HG03095 (cell line): ENCODE results near the gene TCF7L1.
"Not testable (repeated sequence)": the region's sequence is repeated elsewhere in the genome, so short reads cannot be mapped to it uniquely, and the experiment has no call there.

ENCODE experiments used
- ATAC-seq: cut with Tn5 transposase; IDR thresholded peaks from one replicate; pipeline ENCODE4 v1.9.1; 2021; ENCODE audit warnings: moderate library complexity; ENCODE audit not compliant: unreplicated experiment

TCF7L1 gene

GRCh38 chr2:85340034-85340892 is 207.1 kb downstream of the TCF7L1 start:
- ATAC-seq: no peak

DNA sequence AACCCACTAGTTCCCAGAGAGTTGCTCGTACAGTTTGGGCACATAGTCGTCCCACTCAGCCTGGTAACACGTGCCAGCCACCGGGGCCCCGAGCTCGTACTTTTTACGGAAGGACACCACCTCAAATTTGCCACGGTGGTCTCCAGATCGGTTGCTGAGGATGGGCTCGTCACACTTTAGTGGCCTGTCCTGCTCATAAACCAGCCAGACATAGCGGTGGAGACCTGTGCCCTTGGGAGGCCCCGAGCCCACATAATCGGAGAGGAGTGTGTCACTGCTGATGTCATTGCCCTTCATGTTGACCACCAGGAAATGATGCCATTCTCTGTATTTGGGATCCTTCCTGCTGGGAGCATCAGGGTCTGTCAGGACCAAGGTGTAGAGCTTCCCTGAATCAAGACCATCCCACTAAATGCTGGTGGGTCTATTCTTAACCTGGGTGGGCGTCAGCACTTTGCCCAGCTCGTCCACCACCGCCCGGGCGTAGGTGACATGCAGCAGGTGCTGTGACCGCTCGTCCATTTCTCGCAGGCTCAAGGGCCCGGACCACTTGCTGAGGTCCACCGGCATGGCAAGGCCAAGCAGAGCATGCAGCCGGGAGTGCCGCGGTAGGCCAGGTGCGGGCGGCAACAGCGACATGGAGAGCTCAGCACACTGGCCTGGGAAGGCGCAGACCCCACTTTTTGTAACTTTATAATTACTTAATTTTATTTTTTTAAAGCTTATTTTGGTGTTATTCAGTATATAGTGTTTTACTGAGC is 208.3 kb downstream of the TCF7L1 start:
- ATAC-seq: no peak

- no peak for ATAC-seq
Observed at GRCh38 chr2:85342156-85342555, 209.0 kb downstream of the TCF7L1 start.

- ATAC-seq: not testable (repeated sequence)
Observed at GRCh38 chr2:85343207-85343895, 210.2 kb downstream of the TCF7L1 start.

- no peak for ATAC-seq
Observed at GRCh38 chr2:85344356-85344954, 211.3 kb downstream of the TCF7L1 start.

GRCh38 chr2:85347599-85347998 is 214.4 kb downstream of the TCF7L1 start:
- no peak for ATAC-seq

DNA sequence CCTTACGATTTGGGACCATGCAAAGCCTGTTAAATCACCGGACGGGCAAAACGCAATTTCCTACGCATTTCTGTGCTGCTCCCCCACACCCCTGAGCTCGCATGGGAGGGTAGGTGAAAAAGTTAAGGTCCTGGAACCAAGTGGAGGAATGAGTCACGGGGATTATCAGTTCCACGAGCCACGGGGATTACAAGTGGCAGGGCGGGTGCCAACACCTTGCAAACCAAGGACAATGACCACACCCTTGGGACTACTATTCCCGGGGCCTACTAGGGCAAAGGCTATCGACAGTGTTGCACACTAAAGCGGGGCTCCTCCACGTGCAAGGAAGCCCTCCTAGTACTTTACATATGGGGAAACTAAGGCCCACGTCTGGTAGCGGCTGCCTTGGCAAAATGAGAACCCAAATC is 220.7 kb downstream of the TCF7L1 start:
- ATAC-seq: peak; percentile 12

DNA sequence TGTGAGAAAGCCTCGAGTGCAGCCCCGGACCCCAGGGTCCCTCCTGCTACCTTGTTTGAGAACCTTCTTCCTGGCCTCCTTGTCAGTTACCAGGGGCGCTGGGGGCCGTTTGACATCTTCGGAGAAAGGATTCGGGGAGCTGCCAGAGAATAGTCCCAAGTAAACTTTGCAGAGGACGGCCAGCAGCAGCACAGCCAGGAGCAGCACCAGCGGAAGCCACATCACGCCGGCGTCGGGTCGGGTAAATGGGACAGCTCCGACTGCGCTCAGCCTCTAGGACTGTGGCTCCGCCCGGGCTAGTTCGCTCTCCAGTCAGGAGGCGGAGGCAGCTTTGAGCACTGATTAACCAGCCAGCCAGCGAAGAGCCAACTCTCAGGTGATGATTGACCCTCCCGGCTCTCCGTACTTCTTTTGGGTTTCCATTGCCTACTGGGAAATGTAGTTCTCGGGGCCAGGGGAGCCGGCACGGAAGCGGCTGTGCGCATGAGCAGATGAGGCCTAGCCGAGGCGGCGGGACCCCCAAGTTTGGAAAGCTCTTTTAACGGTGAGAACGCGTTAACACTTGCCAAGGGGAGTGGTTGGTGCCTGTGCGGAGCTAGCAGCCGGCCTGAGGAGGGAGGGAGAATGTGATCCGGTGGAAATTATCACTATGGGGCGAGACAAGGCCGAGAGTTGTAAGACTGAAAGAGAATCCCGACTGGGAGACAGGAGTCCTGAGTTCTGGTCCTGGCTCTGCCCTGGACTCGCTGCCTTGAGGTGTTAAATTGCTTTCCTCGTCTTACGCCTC is 221.3 kb downstream of the TCF7L1 start, which contains the start of the genes ELMOD3 and RETSAT:
ELMOD3 (plus strand) TSS at position 484 of the 787 bp plus-strand sequence. CDS start 2,430 bp downstream, outside the sequence.
RETSAT (minus strand) TSS at position 243 of the 787 bp plus-strand sequence; CDS start at position 222, 21 bp downstream.
- ATAC-seq: peak; percentile 95

DNA sequence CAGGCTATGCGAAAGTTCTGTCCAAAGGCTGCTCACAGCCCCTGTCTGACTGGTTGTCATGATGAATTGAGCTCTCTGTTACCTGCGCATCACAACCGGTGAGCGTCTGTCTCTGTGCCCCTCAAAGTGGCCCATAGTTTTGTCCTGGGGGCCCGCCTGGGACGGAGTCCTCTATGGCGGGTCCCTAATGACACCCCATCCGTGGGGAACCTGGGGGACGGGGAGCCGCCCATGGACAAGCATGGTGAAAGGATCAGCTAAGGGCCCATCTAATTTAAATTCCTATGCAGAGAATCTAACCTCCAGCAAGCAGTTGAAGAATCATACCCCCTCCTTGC is 221.8 kb downstream of the TCF7L1 start:
- peak; percentile 8 for ATAC-seq

GRCh38 chr2:85355521-85355920 is 222.3 kb downstream of the TCF7L1 start:
- no peak for ATAC-seq

- no peak for ATAC-seq
Observed at GRCh38 chr2:85356186-85356585, 223.0 kb downstream of the TCF7L1 start.

- no peak for ATAC-seq
Observed at GRCh38 chr2:85357736-85358135, 224.5 kb downstream of the TCF7L1 start.
